Neuron (in vitro differentiated cells): ENCODE measurements around the gene SLC49A3.
"Not testable (repeated sequence)": the region's sequence is repeated elsewhere in the genome, so short reads cannot be mapped to it uniquely, and the experiment has no call there.

Source experiments
- H2AFZ ChIP-seq: one replicate; pipeline ENCODE4 v1.6.1; 2013; ENCODE audit warnings: low read depth, mild to moderate bottlenecking, inconsistent platforms, low read length, moderate library complexity
- H3K27me3 ChIP-seq: one replicate; pipeline ENCODE4 v1.6.1; 2013; ENCODE audit warnings: low read length; ENCODE audit not compliant: insufficient read depth
- H3K36me3 ChIP-seq: one replicate; pipeline ENCODE4 v1.6.1; 2013; ENCODE audit warnings: low read length; ENCODE audit not compliant: insufficient read depth
- H3K4me1 ChIP-seq: one replicate; pipeline ENCODE4 v1.6.1; 2013; ENCODE audit warnings: low read length; ENCODE audit not compliant: insufficient read depth
- H3K4me3 ChIP-seq: 2 replicates; pipeline ENCODE4 v1.5.1; 2013; ENCODE audit warnings: mild to moderate bottlenecking, low read length, moderate library complexity
- H3K9me3 ChIP-seq: one replicate; pipeline ENCODE4 v1.6.1; 2013; ENCODE audit warnings: low read length

SLC49A3 gene

DNA sequence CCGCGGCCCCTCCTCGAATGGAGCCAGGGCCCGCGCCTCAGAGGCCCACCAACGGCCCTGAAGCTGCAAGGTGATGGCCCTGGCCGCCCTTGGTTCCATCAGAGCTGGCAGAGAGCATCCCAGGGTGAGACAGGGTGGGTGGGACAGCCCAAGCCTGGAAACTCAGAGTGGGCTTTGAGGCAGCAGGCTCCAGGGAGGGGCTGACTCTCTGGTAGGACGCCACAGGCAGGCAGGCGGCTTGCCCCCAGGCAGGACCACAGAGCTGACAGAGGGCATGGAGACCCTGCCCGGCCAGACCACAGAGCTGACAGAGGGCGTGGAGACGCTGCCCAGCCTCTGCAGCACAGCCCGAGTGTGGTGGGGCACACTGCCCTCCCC lies 9.9 kb downstream of the SLC49A3 start:
- no peak overlapping the region for H2AFZ ChIP-seq
- no peak overlapping the region for H3K4me3 ChIP-seq
- H3K4me1 ChIP-seq, result peaks cover 8% of the 10 kb centered on the region
- no peaks in the 10 kb centered on the region for H3K9me3 ChIP-seq
- no peaks in the 10 kb centered on the region for H3K27me3 ChIP-seq
- H3K36me3 ChIP-seq, result no peaks in the 10 kb centered on the region

DNA sequence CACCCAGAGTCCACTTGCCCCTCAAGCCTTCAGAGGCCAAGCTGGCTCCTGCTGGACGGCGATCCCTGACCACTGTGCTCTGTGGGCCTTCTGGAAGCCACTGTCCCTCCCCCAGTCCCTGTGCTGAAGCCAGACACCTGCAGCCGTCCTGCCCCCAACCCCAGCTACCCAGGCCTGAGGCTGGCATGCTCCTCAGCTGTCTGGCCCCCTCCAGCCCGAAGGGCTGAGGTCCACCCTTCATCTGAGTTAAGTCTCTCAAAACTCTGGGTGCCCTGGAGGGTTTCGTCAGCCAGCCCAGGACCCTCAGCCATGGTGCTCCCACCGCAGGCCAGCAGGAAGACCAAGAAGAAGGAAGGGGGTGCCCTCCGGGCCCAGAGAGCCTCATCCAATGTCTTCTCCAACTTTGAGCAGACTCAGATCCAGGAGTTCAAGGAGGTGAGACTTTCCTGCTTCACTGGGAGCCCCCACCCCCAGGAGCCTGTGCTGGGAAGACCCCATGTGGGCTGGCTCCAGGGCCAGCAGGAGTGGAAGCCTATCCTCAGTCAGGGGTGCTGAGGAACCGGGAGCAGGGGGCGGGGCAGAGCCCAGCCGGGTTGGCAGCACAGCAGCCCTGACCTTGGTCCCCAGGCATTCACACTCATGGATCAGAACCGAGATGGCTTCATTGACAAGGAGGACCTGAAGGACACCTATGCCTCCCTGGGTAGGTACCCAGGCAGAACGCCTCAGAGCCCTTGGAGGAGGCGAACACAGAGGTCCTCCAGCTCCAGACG lies 10.4 kb downstream of the SLC49A3 start:
- no peaks in the 10 kb centered on the region for H3K9me3 ChIP-seq
- no peak overlapping the region for H2AFZ ChIP-seq
- peaks cover 5% of the 10 kb centered on the region for H3K4me1 ChIP-seq
- H3K36me3 ChIP-seq, result no peaks in the 10 kb centered on the region
- H3K4me3 ChIP-seq, result no peak overlapping the region
- no peaks in the 10 kb centered on the region for H3K27me3 ChIP-seq

DNA sequence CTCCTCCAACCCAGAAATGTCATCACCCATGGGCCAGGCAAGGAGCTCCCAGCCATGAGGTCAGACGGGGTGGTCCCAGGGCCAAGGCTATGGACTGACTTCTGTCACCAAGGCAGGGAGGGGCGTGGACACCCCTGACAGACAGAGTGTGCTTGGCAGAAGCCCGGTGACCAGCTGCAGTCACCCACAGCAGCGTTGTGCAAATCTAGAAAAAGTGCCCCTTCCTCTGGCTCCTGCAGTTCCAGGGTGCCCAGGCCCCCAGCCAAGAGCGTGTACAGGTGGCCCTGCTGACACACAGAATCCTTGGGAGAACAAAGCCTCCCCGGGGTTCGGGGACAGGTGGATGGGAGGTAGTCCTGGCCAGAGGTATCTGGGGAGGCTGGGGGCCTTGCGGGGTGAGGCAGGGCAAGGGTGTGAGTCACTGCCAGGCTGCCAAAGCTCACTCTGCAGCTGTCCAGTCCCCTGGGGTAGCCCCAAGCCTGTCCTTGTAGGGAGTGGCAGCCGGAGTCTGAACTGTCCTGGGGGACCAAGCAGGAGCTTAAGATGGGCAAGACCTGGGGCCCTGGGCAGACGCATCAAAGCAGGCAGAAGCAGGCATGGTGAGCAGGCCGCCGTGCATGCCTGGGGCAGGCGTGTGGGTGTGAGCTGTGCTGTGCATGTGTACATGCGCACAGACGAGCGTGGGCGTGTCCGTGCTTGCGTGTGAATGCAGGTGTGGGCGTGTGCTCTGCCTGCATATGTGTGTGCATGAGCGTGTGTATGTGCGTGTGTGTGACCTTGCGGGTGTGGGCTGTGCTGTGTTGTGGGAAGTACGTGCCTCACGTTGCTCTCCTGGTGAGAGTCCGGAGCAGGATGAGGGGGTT lies 11.3 kb downstream of the SLC49A3 start:
- peaks cover 10% of the 10 kb centered on the region for H3K4me1 ChIP-seq
- H3K4me3 ChIP-seq, result no peak overlapping the region
- H2AFZ ChIP-seq, result no peak overlapping the region
- H3K27me3 ChIP-seq, result no peaks in the 10 kb centered on the region
- H3K36me3 ChIP-seq, result no peaks in the 10 kb centered on the region
- no peaks in the 10 kb centered on the region for H3K9me3 ChIP-seq

DNA sequence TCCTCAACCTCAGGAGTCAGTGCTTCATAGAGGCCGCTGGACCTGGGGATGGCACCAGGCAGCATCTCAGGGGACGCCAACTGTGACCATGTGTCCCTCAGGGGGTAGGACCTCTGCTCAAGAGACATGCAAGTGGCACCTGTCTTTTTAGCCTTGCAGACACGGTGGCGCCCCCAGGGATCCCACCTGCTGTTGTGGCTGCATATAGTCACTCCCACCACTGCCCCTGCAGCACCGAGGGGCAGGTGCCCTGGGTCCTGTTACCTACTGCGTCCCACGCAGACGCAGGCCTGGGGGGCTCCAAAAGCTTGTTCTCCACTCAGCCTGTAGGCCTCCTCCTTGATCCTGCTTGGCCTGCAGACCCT lies 12.1 kb downstream of the SLC49A3 start:
- no peak overlapping the region for H2AFZ ChIP-seq
- H3K9me3 ChIP-seq, result no peaks in the 10 kb centered on the region
- no peak overlapping the region for H3K4me3 ChIP-seq
- peaks cover 5% of the 10 kb centered on the region for H3K36me3 ChIP-seq
- H3K4me1 ChIP-seq, result peaks cover 10% of the 10 kb centered on the region
- no peaks in the 10 kb centered on the region for H3K27me3 ChIP-seq

DNA sequence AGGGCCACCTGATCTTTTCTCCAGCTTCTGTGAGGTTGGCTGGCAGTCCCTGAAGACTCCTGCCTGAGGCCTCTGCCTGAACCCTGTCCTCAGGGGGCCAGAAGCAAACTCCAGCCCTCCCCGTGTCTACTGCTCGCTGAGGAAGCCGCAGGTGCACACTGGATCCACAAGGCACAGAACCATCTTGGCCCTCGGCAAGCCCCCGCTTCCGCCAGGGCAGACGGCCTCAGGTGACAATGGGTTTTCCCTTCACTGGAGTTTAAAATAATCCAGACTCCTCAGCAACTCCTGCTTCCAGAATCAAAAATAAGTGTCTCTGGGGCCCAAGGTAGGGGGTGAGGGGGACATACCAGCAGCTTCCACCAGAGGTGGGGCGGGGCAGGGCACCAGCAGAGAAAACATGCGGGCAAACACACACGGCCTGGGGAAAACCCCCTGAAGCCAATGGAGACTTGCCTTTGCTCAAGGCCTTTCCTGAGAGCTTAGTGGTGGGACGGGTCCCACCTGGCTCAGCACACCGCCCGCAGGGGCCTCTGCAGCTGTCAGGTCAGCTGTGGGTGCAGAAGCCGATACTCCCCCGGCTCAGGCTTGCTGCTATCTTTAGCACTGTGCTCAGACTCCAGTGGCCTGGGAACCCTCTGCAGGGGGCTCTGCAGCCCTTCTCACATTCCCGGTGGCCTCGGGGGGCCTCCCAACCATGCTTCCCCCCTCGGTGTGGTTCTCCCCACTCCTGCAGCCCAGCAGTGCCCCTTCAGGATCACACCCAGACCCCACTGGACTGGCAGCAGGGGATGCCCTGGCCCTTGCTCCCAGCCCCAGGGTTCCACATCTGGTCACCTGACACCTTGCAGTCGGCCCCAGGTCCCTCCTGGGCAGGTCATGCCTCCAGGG lies 12.7 kb downstream of the SLC49A3 start:
- peaks cover 11% of the 10 kb centered on the region for H3K36me3 ChIP-seq
- H3K27me3 ChIP-seq, result no peaks in the 10 kb centered on the region
- H3K4me1 ChIP-seq, result peaks cover 10% of the 10 kb centered on the region
- H2AFZ ChIP-seq, result no peak overlapping the region
- H3K9me3 ChIP-seq, result no peaks in the 10 kb centered on the region
- no peak overlapping the region for H3K4me3 ChIP-seq

DNA sequence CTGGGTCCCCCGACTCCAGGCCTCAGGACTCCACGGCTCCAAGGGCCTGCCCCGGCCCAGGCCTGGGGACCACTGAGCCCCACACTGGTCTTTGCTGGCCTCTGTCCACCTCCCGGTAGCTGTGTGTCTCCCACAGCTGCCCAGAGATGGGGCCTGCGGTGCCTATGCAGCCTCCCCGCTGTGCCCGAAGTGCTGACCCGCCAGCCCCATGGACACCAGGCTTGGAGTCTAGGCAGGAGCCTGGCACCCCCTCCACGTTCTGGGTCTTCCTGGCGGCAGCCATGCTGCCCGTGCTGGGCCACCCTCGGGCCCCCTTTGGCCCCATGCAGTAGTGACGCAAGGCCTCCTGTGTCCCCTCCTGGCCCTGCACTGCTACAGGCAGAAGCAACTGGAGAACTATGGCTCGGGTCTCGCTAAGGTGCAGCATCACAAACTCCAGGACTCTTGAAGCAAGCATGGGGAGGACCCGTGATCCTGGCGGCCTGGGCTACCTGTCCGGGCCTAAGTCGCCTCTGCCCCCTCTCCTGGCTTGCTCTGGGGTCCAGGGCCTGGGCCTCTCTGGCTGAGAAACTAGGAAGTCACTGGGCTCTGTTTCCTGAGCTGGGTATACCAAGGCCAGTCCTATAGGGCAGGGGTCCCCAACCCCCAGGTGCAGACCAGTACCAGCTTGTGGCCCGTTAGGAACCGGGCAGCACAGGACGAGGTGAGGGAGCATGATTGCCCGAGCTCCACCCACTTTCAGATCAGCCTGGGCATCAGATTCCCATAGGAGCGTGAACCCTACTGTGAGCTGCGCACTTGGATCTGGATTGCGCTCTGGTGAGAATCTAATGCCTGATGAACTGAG lies 13.7 kb downstream of the SLC49A3 start:
- no peaks in the 10 kb centered on the region for H3K9me3 ChIP-seq
- peaks cover 17% of the 10 kb centered on the region for H3K36me3 ChIP-seq
- peaks cover 10% of the 10 kb centered on the region for H3K4me1 ChIP-seq

DNA sequence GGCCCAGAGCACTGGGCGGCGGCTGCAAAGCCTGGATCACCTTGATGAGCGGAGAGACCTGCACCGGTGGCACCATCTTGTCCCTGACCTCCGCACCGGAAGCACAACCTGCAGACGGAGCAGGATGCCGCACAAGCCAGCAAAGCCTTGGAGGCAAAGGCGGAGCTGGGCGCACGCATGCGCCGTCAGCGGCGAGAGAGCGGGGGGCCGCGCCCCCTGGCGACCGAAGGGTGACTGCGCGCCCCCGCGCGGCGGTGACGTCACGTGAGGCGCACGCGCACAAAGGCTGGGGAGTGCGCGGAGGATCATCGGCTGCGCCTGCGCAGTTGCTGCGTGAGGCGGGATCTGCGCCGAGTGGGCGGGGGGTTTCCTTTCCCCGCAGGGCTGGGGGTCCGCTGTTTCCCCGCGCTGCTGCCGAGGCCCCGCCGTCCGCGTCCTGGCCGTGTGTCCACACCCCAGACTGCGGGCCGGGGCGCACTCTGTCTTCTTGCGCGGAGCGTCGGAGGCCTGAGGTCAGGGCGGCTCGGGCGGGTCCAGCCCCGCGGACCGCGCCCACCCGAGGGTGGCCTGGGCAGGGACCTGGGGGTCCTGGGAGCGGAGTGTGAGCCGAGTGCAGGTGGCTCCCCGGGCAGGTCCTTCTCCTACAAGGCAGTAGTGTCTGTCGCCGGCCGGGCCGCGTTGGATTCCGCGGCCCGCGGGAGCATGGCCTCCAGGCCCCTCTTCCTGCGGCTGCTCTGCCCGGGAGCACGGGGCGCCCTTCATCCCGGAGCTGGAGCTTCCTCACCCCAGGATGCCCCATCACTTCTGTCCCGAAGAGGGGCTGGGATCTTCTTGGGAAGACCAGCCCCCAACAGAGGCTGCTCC lies 14.5 kb downstream of the SLC49A3 start, which contains the start of the genes ATP5ME and MYL5:
TSS of gene ATP5ME (minus strand) at position 105 of the 864 bp plus-strand sequence. CDS start at position 76, 29 bp downstream.
TSS of gene MYL5 (plus strand) at position 371 of the 864 bp plus-strand sequence. CDS start 3,485 bp downstream, outside the sequence.
- Histone ChIP-seq H3K4me1 (peaks cover 10% of the 10 kb centered on the region), H3K27me3 (no peaks in the 10 kb centered on the region), H3K36me3 (peaks cover 17% of the 10 kb centered on the region), H3K4me3 (peak within 1 kb of the TSS; percentile 70), H2AFZ (peak within 1 kb of the TSS; percentile 78), H3K9me3 (no peaks in the 10 kb centered on the region)

More for the DNA sequence above, 13.7 kb downstream of the SLC49A3 start:
- Histone ChIP-seq H3K4me3 (peak overlapping the region; percentile 70), H3K27me3 (no peaks in the 10 kb centered on the region), H2AFZ (no peak overlapping the region)

DNA sequence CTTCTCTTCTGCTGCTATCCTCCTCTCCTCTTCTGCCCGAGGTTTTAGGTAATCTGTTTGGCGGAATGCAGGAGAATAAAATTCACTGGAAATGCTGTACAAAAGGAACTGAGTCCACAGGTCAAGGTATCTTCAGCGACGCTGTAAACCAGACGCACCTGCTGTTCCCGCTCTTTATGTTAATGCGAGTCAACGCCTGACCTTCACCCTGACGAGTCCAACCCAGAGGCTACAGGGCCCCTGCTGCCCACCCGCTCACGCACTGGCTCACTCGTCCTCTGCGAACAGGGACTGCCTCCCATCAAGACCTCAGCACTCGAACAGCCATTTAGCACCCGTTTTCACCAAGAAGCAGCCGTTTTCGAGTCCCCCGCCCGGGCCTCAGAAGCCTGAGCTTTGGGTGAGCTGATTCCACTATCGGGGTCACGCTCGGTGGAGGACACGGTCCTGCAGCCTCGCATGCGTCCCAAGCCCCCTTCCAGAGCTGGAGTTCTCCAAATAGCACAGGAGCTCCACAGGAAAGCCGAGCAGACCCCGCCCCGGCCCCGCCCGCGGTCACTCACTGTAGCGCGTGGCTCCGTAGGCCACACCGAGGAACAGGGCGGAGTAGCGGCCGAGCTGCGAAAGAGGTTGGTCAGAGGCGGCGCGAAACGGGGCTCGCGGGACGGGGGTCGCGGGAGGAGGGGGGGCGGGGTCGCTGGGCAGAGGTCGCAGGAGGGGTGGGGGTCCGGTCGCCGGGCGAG lies 15.4 kb downstream of the SLC49A3 start:
- Histone ChIP-seq H3K27me3 (no peaks in the 10 kb centered on the region), H3K4me3 (peak overlapping the region; percentile 70), H3K9me3 (no peaks in the 10 kb centered on the region), H2AFZ (no peak overlapping the region), H3K36me3 (peaks cover 17% of the 10 kb centered on the region), H3K4me1 (peaks cover 10% of the 10 kb centered on the region)

DNA sequence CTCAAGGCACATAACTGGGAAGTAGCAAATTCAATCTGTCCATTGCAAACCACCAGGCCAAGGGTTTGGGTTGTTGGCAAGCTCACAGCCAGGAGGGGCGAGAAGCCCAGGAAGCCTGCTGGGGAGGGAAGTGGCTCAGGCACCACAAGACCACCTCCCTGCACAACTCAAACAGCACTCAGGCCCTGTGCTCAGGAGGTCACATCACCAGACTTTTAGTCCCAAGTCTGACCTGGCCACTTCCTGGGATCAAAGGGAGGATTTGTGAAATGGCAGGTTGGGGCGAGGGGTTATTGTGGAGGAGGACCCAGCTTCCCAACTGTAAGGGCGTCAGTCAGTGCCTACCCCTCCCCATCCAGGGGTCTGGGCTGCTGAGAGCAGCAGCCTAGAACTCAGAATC lies 17.2 kb downstream of the SLC49A3 start:
- H3K9me3 ChIP-seq, result no peaks in the 10 kb centered on the region
- peaks cover 17% of the 10 kb centered on the region for H3K36me3 ChIP-seq
- H3K4me1 ChIP-seq, result peaks cover 10% of the 10 kb centered on the region
- no peaks in the 10 kb centered on the region for H3K27me3 ChIP-seq
- H2AFZ ChIP-seq, result no peak overlapping the region
- no peak overlapping the region for H3K4me3 ChIP-seq

DNA sequence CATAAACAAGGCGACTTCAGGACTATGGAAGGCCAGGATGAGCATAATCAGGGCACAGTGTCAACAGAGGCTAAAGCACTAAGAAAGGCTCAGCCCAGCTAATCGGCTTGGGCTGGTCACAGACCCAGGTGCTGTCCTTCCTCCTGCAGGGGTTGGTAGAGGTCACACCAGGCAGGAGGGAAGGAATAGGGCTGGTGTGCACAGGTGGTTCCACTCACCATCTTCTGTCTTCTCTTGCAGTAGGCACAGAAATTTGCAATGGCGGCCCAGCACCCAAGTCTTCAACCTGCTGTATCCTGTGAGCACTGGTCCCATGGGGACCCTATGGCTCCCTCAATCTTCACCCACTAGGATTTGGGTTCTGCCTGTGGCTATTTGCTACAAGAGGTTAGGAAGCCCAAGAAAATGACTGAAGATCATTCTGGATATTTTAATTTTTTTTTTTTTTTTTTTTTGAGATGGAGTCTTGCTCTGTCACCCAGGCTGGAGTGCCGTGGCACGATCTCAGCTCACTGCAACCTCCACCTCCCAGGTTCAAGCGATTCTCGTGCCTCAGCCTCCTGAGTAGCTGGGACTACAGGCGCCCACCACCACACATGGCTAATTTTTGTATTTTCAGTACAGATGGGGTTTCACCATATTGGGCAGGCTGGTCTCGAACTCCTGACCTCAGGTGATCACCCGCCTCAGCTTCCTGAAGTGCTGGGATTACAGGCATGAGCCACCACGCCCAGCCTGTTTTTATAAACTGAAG lies 19.0 kb downstream of the SLC49A3 start:
- H3K36me3 ChIP-seq, result peaks cover 17% of the 10 kb centered on the region
- H3K4me1 ChIP-seq, H3K4me3 ChIP-seq, H3K27me3 ChIP-seq, H2AFZ ChIP-seq, H3K9me3 ChIP-seq: not testable (repeated sequence)
